HepG2 (cell line): Measurements from ENCODE around the gene IL27RA. TPM values are rescaled to one million over a fixed set of nuclear protein-coding genes. Genes with fewer than 3 reads are reported as not detected.
"Not testable (repeated sequence)": the region's sequence is repeated elsewhere in the genome, so short reads cannot be mapped to it uniquely, and the experiment has no call there.

Experiments
- ATAC-seq: fragments of 200-7000 bp; cut with Tn5 transposase; 3 replicates; pipeline ENCODE4 v1.9.1; 2020; ENCODE audit warnings: mild to moderate bottlenecking, moderate library complexity
- BruUV-seq: library from RNA; stranded (reverse); fragments of 400-500 nt; replicated peaks from 2 replicates; lab custom pipeline; 2021; lab: Mats Ljungman, UMichigan
- CTCF ChIA-PET: fragments of 300-600 bp; formaldehyde crosslinking; extraction: SDS; loops from one replicate; lab custom pipeline; 2021; ENCODE audit warnings: low total read pairs, inconsistent platforms, low intra/inter-chr PET ratio; lab: Yijun Ruan, JAX
- POLR2A ChIA-PET: fragments of 350-600 bp; sonication (Branson Sonifier 250); formaldehyde crosslinking; loops from one replicate; lab custom pipeline; 2020; ENCODE audit warnings: antibody characterized with exemption, inconsistent platforms; lab: Yijun Ruan, JAX
- DNase-seq: peaks from one replicate; pipeline ENCODE4 v3.0.0-alpha.2; 2015; ENCODE audit warnings: low spot score
- FAIRE-seq: peaks from 3 replicates; lab custom pipeline; 2011; peaks lifted over from hg19 to GRCh38; lab: Jason Lieb, UNC
- H2AFZ ChIP-seq: one replicate; pipeline ENCODE4 v1.6.1; 2011; ENCODE audit warnings: low read length, inconsistent platforms
- H3K27ac ChIP-seq: fragments of 300-600 bp; 3 replicates; pipeline ENCODE4 v1.8.0; 2011; ENCODE audit warnings: mixed run types, mild to moderate bottlenecking, mixed read lengths, low read length, inconsistent platforms; ENCODE audit not compliant: insufficient read depth; ENCODE audit errors: extremely low read length
- H3K27me3 ChIP-seq, 2 experiments: fragments of 200-600 bp in 1 of 2; 2 replicates in 1 of 2; 3 replicates in 1 of 2; pipeline versions ENCODE4 v1.6.0 to v1.8.0; 2011; ENCODE audit warnings: low read length in 2 of 2, mild to moderate bottlenecking in 2 of 2, moderate library complexity in 2 of 2, inconsistent platforms in 1 of 2; ENCODE audit not compliant: insufficient read depth in 2 of 2, control insufficient read depth in 1 of 2
- H3K36me3 ChIP-seq, 2 experiments: fragments of 200-600 bp in 1 of 2; replicated peaks in 1 of 2; 2 replicates in 1 of 2; 3 replicates in 1 of 2; pipeline versions ENCODE4 v1.5.1 to v1.8.0; 2011; ENCODE audit warnings: low read length in 2 of 2, inconsistent platforms in 1 of 2; ENCODE audit not compliant: insufficient read depth in 2 of 2, control insufficient read depth in 1 of 2
- H3K4me1 ChIP-seq: 2 replicates; pipeline ENCODE4 v1.5.1; 2012; ENCODE audit warnings: low read length, inconsistent platforms; ENCODE audit not compliant: insufficient read depth
- H3K4me2 ChIP-seq: 2 replicates; pipeline ENCODE4 v1.6.0; 2011; ENCODE audit warnings: low read depth, low read length, inconsistent platforms
- H3K4me3 ChIP-seq, 3 experiments: fragments of 200-600 bp in 1 of 3; sonication (generic), shearing (Covaris generic) in 1 of 3; replicated peaks in 1 of 3; 2 replicates each; pipeline ENCODE4 v1.5.1; 2011 to 2016; ENCODE audit warnings: low read length in 3 of 3, inconsistent platforms in 2 of 3, low read depth in 2 of 3, mild to moderate bottlenecking in 2 of 3, control low read depth in 1 of 3, mixed read lengths in 1 of 3; ENCODE audit not compliant: insufficient read depth in 1 of 3
- H3K79me2 ChIP-seq: one replicate; pipeline ENCODE4 v1.6.1; 2011; ENCODE audit warnings: low read length, inconsistent platforms; ENCODE audit not compliant: insufficient read depth
- H3K9ac ChIP-seq: 2 replicates; pipeline ENCODE4 v1.6.0; 2011; ENCODE audit warnings: mild to moderate bottlenecking, low read depth, low read length, inconsistent platforms; ENCODE audit not compliant: insufficient read depth
- H3K9me3 ChIP-seq: 2 replicates; pipeline ENCODE4 v1.5.1; 2012; ENCODE audit warnings: mild to moderate bottlenecking, low read length
- H4K20me1 ChIP-seq: 2 replicates; pipeline ENCODE4 v1.6.0; 2011; ENCODE audit warnings: inconsistent platforms, mild to moderate bottlenecking, low read length, moderate library complexity; ENCODE audit not compliant: insufficient read depth
- CHD4 ChIP-seq: fragments of 200-600 bp; sonication (generic); IDR thresholded peaks from 2 replicates; pipeline ENCODE4 v1.7.0; 2017; ENCODE audit warnings: mild to moderate bottlenecking, low read length, borderline replicate concordance
- CREB1 ChIP-seq, 2 experiments: fragments of 450-650 bp in 1 of 2; IDR thresholded peaks; 2 replicates each; pipeline ENCODE4 v1.6.1; 2016 to 2017; ENCODE audit warnings: control low read depth in 1 of 2, mild to moderate bottlenecking in 1 of 2, missing compliant biosample characterization in 1 of 2, missing genetic modification characterization in 1 of 2
- EP300 ChIP-seq, 3 experiments: sonication (generic) in 1 of 3; formaldehyde crosslinking in 1 of 3; IDR thresholded peaks; 2 replicates each; pipeline versions ENCODE4 v1.5.1 to v1.6.1; 2011 to 2020; ENCODE audit warnings: low read depth in 2 of 3, low read length in 2 of 3, borderline replicate concordance in 1 of 3, improper control_type of control experiment in 1 of 3, mild to moderate bottlenecking in 1 of 3, missing genetic modification reagents in 1 of 3, moderate library complexity in 1 of 3
- GATA4 ChIP-seq: sonication (generic); IDR thresholded peaks from 2 replicates; pipeline ENCODE4 v1.6.1; 2016; ENCODE audit warnings: antibody characterized with exemption, low read depth, borderline replicate concordance
- JUNB ChIP-seq: sonication (generic); formaldehyde crosslinking; IDR thresholded peaks from 2 replicates; pipeline ENCODE4 v1.8.0; 2022; ENCODE audit warnings: missing genetic modification reagents, mild to moderate bottlenecking, borderline replicate concordance
- KAT2B ChIP-seq: fragments of 150-350 bp; IDR thresholded peaks from 2 replicates; pipeline ENCODE4 v1.6.1; 2014; ENCODE audit warnings: low read depth, low read length, borderline replicate concordance
- RELA ChIP-seq: sonication (generic); formaldehyde crosslinking; IDR thresholded peaks from 2 replicates; pipeline ENCODE4 v1.4.0; 2020; ENCODE audit warnings: missing genetic modification reagents
- TAF1 ChIP-seq: sonication (generic); formaldehyde crosslinking; IDR thresholded peaks from 2 replicates; pipeline ENCODE4 v1.4.0; 2020; ENCODE audit warnings: missing genetic modification reagents
- ZFP36L2 ChIP-seq: sonication (generic); formaldehyde crosslinking; IDR thresholded peaks from 2 replicates; pipeline ENCODE4 v1.4.0; 2020; ENCODE audit warnings: missing genetic modification reagents
- ZNF513 ChIP-seq: sonication (generic); formaldehyde crosslinking; conservative IDR thresholded peaks from 2 replicates; pipeline ENCODE4 v1.5.0; 2020; ENCODE audit warnings: missing genetic modification reagents
- ZNF652 ChIP-seq: IDR thresholded peaks from 2 replicates; pipeline ENCODE4 v1.6.1; 2016; ENCODE audit warnings: low read depth, borderline replicate concordance
- ZNF768 ChIP-seq: sonication (generic); formaldehyde crosslinking; IDR thresholded peaks from 2 replicates; pipeline ENCODE4 v1.4.0; 2020; ENCODE audit warnings: missing genetic modification reagents
- ZZZ3 ChIP-seq: sonication (generic); formaldehyde crosslinking; IDR thresholded peaks from 2 replicates; pipeline ENCODE4 v1.4.0; 2020; ENCODE audit warnings: missing genetic modification reagents, mild to moderate bottlenecking, borderline replicate concordance
- WGBS: methylation state at CpG from one replicate; pipeline ENCODE4 v1.1.6; 2017; ENCODE audit warnings: low lambda C conversion rate; 5-methylcytosine and 5-hydroxymethylcytosine counted together
- in situ Hi-C: cut with HindIII; loops from 2 replicates; pipeline ENCODE4 v1.10.0; 2017; ENCODE audit warnings: low pct_unique_long_range_greater_than_20kb; ENCODE audit not compliant: extremely low pct_ligation_motif_present
- intact Hi-C: fragments of 100-400 bp; cut with micrococcal nuclease; formaldehyde crosslinking; loops from one replicate; pipeline ENCODE4 v1.10.0; 2022; ENCODE audit not compliant: unreplicated experiment
- polyA plus RNA-seq, 8 experiments: library from polyadenylated mRNA; depleted of rRNA in 3 of 8; stranded (reverse) in 7 of 8; unstranded in 1 of 8; fragments of >200 nt; fragmentation: Illumina TruSeq in 4 of 8; extraction: Trizol in 4 of 8; gene quantifications; 2 replicates each; pipeline versions ENCODE4 v1.2.1 to v1.2.3, GENCODE V29; 2011 to 2016; ENCODE audit warnings: low read depth in 4 of 8, missing spikeins in 1 of 8, mixed read lengths in 1 of 8; ENCODE audit not compliant: insufficient read depth in 1 of 8
- total RNA-seq, 5 experiments: library from RNA; depleted of rRNA; stranded (reverse); fragments of >200 nt; fragmentation: Illumina TruSeq; extraction: Trizol; gene quantifications; 2 replicates each; pipeline ENCODE4 v1.2.3, GENCODE V29; 2016; ENCODE audit warnings: low read depth in 1 of 5
- TF ChIP-seq, protein P1 (sequence below): sonication (generic); formaldehyde crosslinking; IDR thresholded peaks from 2 replicates; pipeline ENCODE4 v1.9.0; 2022; ENCODE audit warnings: low read depth, missing genetic modification reagents

The IL27RA gene
- total and polyA plus RNA-seq, 2 of the 13 experiments (the other 11 are each of a cell fraction or from before 2014, with no cell fraction given) = 3.5 to 8.1 TPM

- TF ChIP-seq ZNF768 (CRISPR knock-in tag) = peak; percentile 88; the same call in 1 of the 2 replicates
- TF ChIP-seq CHD4 = no peak
- TF ChIP-seq, all 625 proteins: peak for 3
Measured at GRCh38 chr19:14033946-14034345, 2.4 kb downstream of the IL27RA start (continued).

- H3K27me3 ChIP-seq, DNase-seq, in situ Hi-C loops, FAIRE-seq, POLR2A ChIA-PET, ATAC-seq, H4K20me1 ChIP-seq, CTCF ChIA-PET, BruUV-seq, intact Hi-C loops, H3K9me3 ChIP-seq, H3K36me3 ChIP-seq, H3K27ac ChIP-seq, H3K79me2 ChIP-seq, H3K4me3 ChIP-seq, H3K4me2 ChIP-seq, H2AFZ ChIP-seq, H3K9ac ChIP-seq: not testable (repeated sequence)
- WGBS = 94% methylated on average over 11 of the region's 12 CpGs
- peaks cover 12% of the 10 kb centered on the region for H3K4me1 ChIP-seq
Measured at GRCh38 chr19:14035159-14035558, 3.6 kb downstream of the IL27RA start.

GRCh38 chr19:14035706-14036105 lies 4.1 kb downstream of the IL27RA start:
- WGBS = 91% methylated on average over 7 of the region's 7 CpGs
- Histone ChIP-seq H3K9me3 (no peaks in the 10 kb centered on the region), H3K9ac (no peak overlapping the region), H3K4me3 (no peak overlapping the region), H3K27ac (no peak overlapping the region), H3K36me3 (no peaks in the 10 kb centered on the region), H3K27me3 (peaks cover 0 to 6% of the 10 kb centered on the region in 2 experiments; a peak in 3 of 5 replicates), H2AFZ (no peak overlapping the region), H4K20me1 (no peaks in the 10 kb centered on the region), H3K4me1 (peaks cover 9% of the 10 kb centered on the region), H3K4me2 (no peak overlapping the region), H3K79me2 (no peaks in the 10 kb centered on the region)
- ATAC-seq (no peak), FAIRE-seq (no peak), DNase-seq (no peak)
- CTCF ChIA-PET = no interaction called here
- in situ Hi-C loops = no loop called here
- intact Hi-C loops = no loop called here
- BruUV-seq = no TSS peak
- POLR2A ChIA-PET = no interaction called here
- TF ChIP-seq ZNF652 (no peak), ZNF513 (CRISPR knock-in tag) (no peak), TAF1 (CRISPR knock-in tag) (no peak), CREB1 (IDR thresholded peaks at IDR 0.05) (no peak), CREB1 (CRISPR knock-in tag; IDR thresholded peaks at IDR 0.05) (no peak), JUNB (no peak), EP300 (IDR thresholded peaks at IDR 0.05; ENCODE audit: low read depth in 2 of 2, low read length in 2 of 2) (no peak), EP300 (CRISPR knock-in tag; IDR thresholded peaks at IDR 0.05; ENCODE audit: borderline replicate concordance) (no peak), RELA (CRISPR knock-in tag) (no peak), ZFP36L2 (CRISPR knock-in tag) (no peak), GATA4 (no peak), KAT2B (no peak), ZZZ3 (CRISPR knock-in tag) (no peak)
- TF ChIP-seq, protein P1, sequence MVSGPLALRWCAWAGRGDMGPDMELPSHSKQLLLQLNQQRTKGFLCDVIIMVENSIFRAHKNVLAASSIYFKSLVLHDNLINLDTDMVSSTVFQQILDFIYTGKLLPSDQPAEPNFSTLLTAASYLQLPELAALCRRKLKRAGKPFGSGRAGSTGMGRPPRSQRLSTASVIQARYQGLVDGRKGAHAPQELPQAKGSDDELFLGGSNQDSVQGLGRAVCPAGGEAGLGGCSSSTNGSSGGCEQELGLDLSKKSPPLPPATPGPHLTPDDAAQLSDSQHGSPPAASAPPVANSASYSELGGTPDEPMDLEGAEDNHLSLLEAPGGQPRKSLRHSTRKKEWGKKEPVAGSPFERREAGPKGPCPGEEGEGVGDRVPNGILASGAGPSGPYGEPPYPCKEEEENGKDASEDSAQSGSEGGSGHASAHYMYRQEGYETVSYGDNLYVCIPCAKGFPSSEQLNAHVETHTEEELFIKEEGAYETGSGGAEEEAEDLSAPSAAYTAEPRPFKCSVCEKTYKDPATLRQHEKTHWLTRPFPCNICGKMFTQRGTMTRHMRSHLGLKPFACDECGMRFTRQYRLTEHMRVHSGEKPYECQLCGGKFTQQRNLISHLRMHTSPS = no peak
